ENCODE measurements around the gene PLCL2.

PLCL2 gene

GRCh38 chr3:17003457-17003856, 118.7 kb downstream of the PLCL2 start:
- TF ChIP-seq CTCF (IDR thresholded peaks at IDR 0.05; ENCODE audit: low read length, missing control alignments): no peak
- no peak for DNase-seq (ENCODE audit: low read depth)
- H3K4me3 ChIP-seq (replicated peaks; ENCODE audit: low read depth, low read length): no peak overlapping the region

- no peak for TF ChIP-seq CTCF (IDR thresholded peaks at IDR 0.05; ENCODE audit: low read length, missing control alignments)
- H3K4me3 ChIP-seq (replicated peaks; ENCODE audit: low read depth, low read length): no peak overlapping the region
- DNase-seq (ENCODE audit: low read depth): peak; percentile 84
Measured at GRCh38 chr3:17006132-17006852, 121.5 kb downstream of the PLCL2 start.

GRCh38 chr3:17007284-17007683, 122.5 kb downstream of the PLCL2 start:
- H3K4me3 ChIP-seq (replicated peaks; ENCODE audit: low read depth, low read length): no peak overlapping the region
- DNase-seq (ENCODE audit: low read depth): no peak
- TF ChIP-seq CTCF (IDR thresholded peaks at IDR 0.05; ENCODE audit: low read length, missing control alignments): no peak

GRCh38 chr3:17009826-17010225, 125.1 kb downstream of the PLCL2 start:
- DNase-seq (ENCODE audit: low read depth): peak; percentile 31
- TF ChIP-seq CTCF (IDR thresholded peaks at IDR 0.05; ENCODE audit: low read length, missing control alignments): no peak
- H3K4me3 ChIP-seq (replicated peaks; ENCODE audit: low read depth, low read length): no peak overlapping the region

GRCh38 chr3:17011728-17012338, 127.1 kb downstream of the PLCL2 start:
- no peak overlapping the region for H3K4me3 ChIP-seq (replicated peaks; ENCODE audit: low read depth, low read length)
- TF ChIP-seq CTCF (IDR thresholded peaks at IDR 0.05; ENCODE audit: low read length, missing control alignments): no peak
- no peak for DNase-seq (ENCODE audit: low read depth)

- DNase-seq (ENCODE audit: low read depth): no peak
- H3K4me3 ChIP-seq (replicated peaks; ENCODE audit: low read depth, low read length): no peak overlapping the region
- TF ChIP-seq CTCF (IDR thresholded peaks at IDR 0.05; ENCODE audit: low read length, missing control alignments): no peak
Measured at GRCh38 chr3:17013050-17013449, 128.3 kb downstream of the PLCL2 start.

GRCh38 chr3:17013571-17013970, 128.8 kb downstream of the PLCL2 start:
- no peak overlapping the region for H3K4me3 ChIP-seq (replicated peaks; ENCODE audit: low read depth, low read length)
- no peak for TF ChIP-seq CTCF (IDR thresholded peaks at IDR 0.05; ENCODE audit: low read length, missing control alignments)
- no peak for DNase-seq (ENCODE audit: low read depth)
